IMR-90 (cell line): ENCODE measurements around the gene GIPC3. TPM values are rescaled to one million over a fixed set of nuclear protein-coding genes. Genes with fewer than 3 reads are reported as not detected.

Source experiments
- ATAC-seq: fragments of 200-7000 bp; cut with Tn5 transposase; 2 replicates; pipeline ENCODE4 v1.9.1; 2020; ENCODE audit warnings: low read depth, mild to moderate bottlenecking, moderate library complexity
- BruUV-seq: library from RNA; stranded (reverse); fragments of 400-500 nt; replicated peaks from 2 replicates; lab custom pipeline; 2021; lab: Mats Ljungman, UMichigan
- CTCF ChIA-PET: fragments of 300-600 bp; formaldehyde crosslinking; extraction: SDS; loops from one replicate; lab custom pipeline; 2021; ENCODE audit warnings: antibody characterized with exemption; lab: Yijun Ruan, JAX
- POLR2A ChIA-PET: fragments of 300-600 bp; sonication (Branson Sonifier 250); formaldehyde crosslinking; loops from one replicate; lab custom pipeline; 2022; ENCODE audit warnings: antibody characterized with exemption; ENCODE audit not compliant: unreplicated experiment; lab: Charles Lee
- DNase-seq: peaks from one replicate; pipeline ENCODE4 v3.0.0; 2013
- H2AFZ ChIP-seq: replicated peaks from 2 replicates; pipeline ENCODE3; 2013; ENCODE audit warnings: low read length, mild to moderate bottlenecking; ENCODE audit not compliant: poor library complexity
- H2AK5ac ChIP-seq: 2 replicates; pipeline ENCODE4 v1.6.1; 2013; ENCODE audit warnings: low read depth, low read length, inconsistent platforms
- H2AK9ac ChIP-seq: replicated peaks from 2 replicates; pipeline ENCODE3; 2013; ENCODE audit warnings: mild to moderate bottlenecking, low read depth, low read length, moderate library complexity; ENCODE audit not compliant: poor library complexity
- H2BK120ac ChIP-seq: 2 replicates; pipeline ENCODE4 v1.6.1; 2013; ENCODE audit warnings: low read depth, low read length, inconsistent platforms
- H2BK15ac ChIP-seq: 3 replicates; pipeline ENCODE4 v1.6.1; 2013; ENCODE audit warnings: low read depth, low read length, inconsistent platforms
- H2BK20ac ChIP-seq: 2 replicates; pipeline ENCODE4 v1.6.1; 2013; ENCODE audit warnings: low read depth, mild to moderate bottlenecking, inconsistent platforms, low read length, moderate library complexity
- H2BK5ac ChIP-seq: 2 replicates; pipeline ENCODE4 v1.6.1; 2013; ENCODE audit warnings: mild to moderate bottlenecking, low read depth, low read length, inconsistent platforms; ENCODE audit not compliant: poor library complexity, severe bottlenecking
- H3K14ac ChIP-seq: replicated peaks from 2 replicates; pipeline ENCODE4 v1.6.1; 2013; ENCODE audit warnings: low read depth, low read length, inconsistent platforms
- H3K18ac ChIP-seq: 2 replicates; pipeline ENCODE4 v1.6.1; 2013; ENCODE audit warnings: low read depth, low read length, control low read depth
- H3K23ac ChIP-seq: 2 replicates; pipeline ENCODE4 v1.6.1; 2013; ENCODE audit warnings: low read depth, low read length, inconsistent platforms
- H3K27ac ChIP-seq: 2 replicates; pipeline ENCODE4 v1.5.1; 2013; ENCODE audit warnings: mild to moderate bottlenecking, control low read depth, low read length; ENCODE audit not compliant: insufficient read depth
- H3K27me3 ChIP-seq: 2 replicates; pipeline ENCODE4 v1.6.1; 2013; ENCODE audit warnings: low read length; ENCODE audit not compliant: control insufficient read depth, insufficient read depth
- H3K36me3 ChIP-seq: 2 replicates; pipeline ENCODE4 v1.6.1; 2013; ENCODE audit warnings: low read length, mixed read lengths; ENCODE audit not compliant: control insufficient read depth, insufficient read depth
- H3K4ac ChIP-seq: 2 replicates; pipeline ENCODE4 v1.6.1; 2013; ENCODE audit warnings: low read depth, low read length, inconsistent platforms
- H3K4me1 ChIP-seq: 2 replicates; pipeline ENCODE4 v1.6.1; 2013; ENCODE audit warnings: low read length, mixed read lengths; ENCODE audit not compliant: control insufficient read depth, insufficient read depth
- H3K4me2 ChIP-seq: 2 replicates; pipeline ENCODE4 v1.6.1; 2013; ENCODE audit warnings: low read depth, mild to moderate bottlenecking, control low read depth, low read length, moderate library complexity
- H3K4me3 ChIP-seq: 2 replicates; pipeline ENCODE4 v1.5.1; 2013; ENCODE audit warnings: low read depth, mild to moderate bottlenecking, control low read depth, low read length, moderate library complexity; ENCODE audit not compliant: insufficient read depth
- H3K56ac ChIP-seq: 2 replicates; pipeline ENCODE4 v1.6.1; 2013; ENCODE audit warnings: low read length, inconsistent platforms; ENCODE audit not compliant: insufficient read depth; ENCODE audit errors: extremely low read depth
- H3K79me1 ChIP-seq, 2 experiments: 2 replicates each; pipeline ENCODE4 v1.6.1; 2013; ENCODE audit warnings: low read length in 2 of 2, inconsistent platforms in 1 of 2, low read depth in 1 of 2
- H3K9ac ChIP-seq: 2 replicates; pipeline ENCODE4 v1.6.1; 2013; ENCODE audit warnings: low read depth, low read length, control low read depth
- H3K9me1 ChIP-seq: 2 replicates; pipeline ENCODE4 v1.6.1; 2013; ENCODE audit warnings: low read length, inconsistent platforms; ENCODE audit not compliant: insufficient read depth
- H3K9me3 ChIP-seq: 2 replicates; pipeline ENCODE4 v1.6.1; 2013; ENCODE audit warnings: low read length; ENCODE audit not compliant: control insufficient read depth, insufficient read depth
- H4K20me1 ChIP-seq: 2 replicates; pipeline ENCODE4 v1.6.1; 2013; ENCODE audit warnings: low read length, inconsistent platforms; ENCODE audit not compliant: insufficient read depth
- H4K5ac ChIP-seq: 2 replicates; pipeline ENCODE4 v1.6.1; 2013; ENCODE audit warnings: mild to moderate bottlenecking, low read depth, low read length, control low read depth
- H4K8ac ChIP-seq, 2 experiments: 2 replicates each; pipeline ENCODE4 v1.6.1; 2013; ENCODE audit warnings: low read depth in 2 of 2, low read length in 2 of 2, control low read depth in 1 of 2, inconsistent platforms in 1 of 2
- H4K91ac ChIP-seq: 2 replicates; pipeline ENCODE4 v1.6.1; 2013; ENCODE audit warnings: low read depth, low read length, inconsistent platforms; ENCODE audit not compliant: insufficient read depth
- BHLHE40 ChIP-seq: fragments of 150-350 bp; IDR thresholded peaks from 2 replicates; pipeline ENCODE4 v1.6.1; 2016; ENCODE audit warnings: mild to moderate bottlenecking, low read depth, low read length
- CEBPB ChIP-seq: IDR thresholded peaks from 2 replicates; pipeline ENCODE4 v1.6.1; 2012; ENCODE audit warnings: low read depth, low read length, improper control_type of control experiment
- CHD1 ChIP-seq: IDR thresholded peaks from 2 replicates; pipeline ENCODE4 v1.6.1; 2012; ENCODE audit warnings: low read depth, low read length, improper control_type of control experiment
- CTCF ChIP-seq: conservative IDR thresholded peaks from 2 replicates; pipeline ENCODE4 v1.5.1; 2012; ENCODE audit warnings: mild to moderate bottlenecking, low read depth, low read length, improper control_type of control experiment
- ELK1 ChIP-seq: fragments of 150-350 bp; IDR thresholded peaks from 2 replicates; pipeline ENCODE4 v1.6.1; 2016; ENCODE audit warnings: low read depth, mild to moderate bottlenecking, low read length, moderate library complexity, borderline replicate concordance
- FOS ChIP-seq: fragments of 150-350 bp; IDR thresholded peaks from 2 replicates; pipeline ENCODE4 v1.6.1; 2016; ENCODE audit warnings: low read depth, low read length
- MAFK ChIP-seq: IDR thresholded peaks from 2 replicates; pipeline ENCODE4 v1.6.1; 2012; ENCODE audit warnings: low read depth, low read length, improper control_type of control experiment
- MAZ ChIP-seq: IDR thresholded peaks from 2 replicates; pipeline ENCODE4 v1.6.1; 2012; ENCODE audit warnings: low read depth, mild to moderate bottlenecking, low read length, improper control_type of control experiment, moderate library complexity, borderline replicate concordance
- MXI1 ChIP-seq: IDR thresholded peaks from 2 replicates; pipeline ENCODE4 v1.6.1; 2012; ENCODE audit warnings: low read depth, mild to moderate bottlenecking, low read length, moderate library complexity, borderline replicate concordance
- NFE2L2 ChIP-seq: fragments of 150-350 bp; IDR thresholded peaks from 2 replicates; pipeline ENCODE4 v1.6.1; 2016; ENCODE audit warnings: low read depth, mild to moderate bottlenecking, low read length
- POLR2A ChIP-seq: IDR thresholded peaks from 2 replicates; pipeline ENCODE4 v1.6.1; 2012; ENCODE audit warnings: mild to moderate bottlenecking, low read depth, low read length
- RAD21 ChIP-seq: IDR thresholded peaks from 2 replicates; pipeline ENCODE4 v1.6.1; 2012; ENCODE audit warnings: low read length, improper control_type of control experiment
- RFX5 ChIP-seq: IDR thresholded peaks from 2 replicates; pipeline ENCODE4 v1.8.0; 2012; ENCODE audit warnings: low read depth, mild to moderate bottlenecking, low read length, moderate library complexity
- SMC3 ChIP-seq: fragments of 150-350 bp; IDR thresholded peaks from 2 replicates; pipeline ENCODE4 v1.6.1; 2016; ENCODE audit warnings: low read depth, mild to moderate bottlenecking, antibody characterized with exemption, low read length, moderate library complexity
- USF2 ChIP-seq: fragments of 150-350 bp; IDR thresholded peaks from 2 replicates; pipeline ENCODE4 v1.6.1; 2017; ENCODE audit warnings: mild to moderate bottlenecking, antibody characterized with exemption, low read length, low read depth
- WGBS, 2 experiments: methylation state at CpG; one replicate each; pipeline versions ENCODE4 v1.1.5 to v1.1.7; 2013; ENCODE audit warnings: missing lambda C conversion rate in 2 of 2; ENCODE audit not compliant: insufficient read length in 1 of 2; ENCODE audit errors: extremely low coverage in 2 of 2; 5-methylcytosine and 5-hydroxymethylcytosine counted together
- dilution Hi-C: fragments of 300-500 bp; cut with HindIII; formaldehyde crosslinking; loops from one replicate; pipeline ENCODE4 v1.14.3; 2018; ENCODE audit warnings: low sequenced_read_pairs; ENCODE audit not compliant: unreplicated experiment
- in situ Hi-C: fragments of 300-500 bp; cut with MboI; formaldehyde crosslinking; loops from 3 replicates; pipeline ENCODE4 v1.14.3; 2019; ENCODE audit warnings: low sequenced_read_pairs, inconsistent platforms, mixed read lengths
- intact Hi-C: fragments of 100-400 bp; cut with micrococcal nuclease; formaldehyde crosslinking; loops from 2 replicates; pipeline ENCODE4 v1.10.0; 2022
- polyA plus RNA-seq, 3 experiments: library from polyadenylated mRNA; depleted of rRNA; stranded (reverse); fragments of >200 nt; gene quantifications; 2 replicates each; pipeline ENCODE4 v1.2.3, GENCODE V29; 2012; ENCODE audit warnings: low replicate concordance in 1 of 3
- total RNA-seq: library from RNA; depleted of rRNA; stranded (reverse); fragments of >200 nt; gene quantifications from 2 replicates; pipeline ENCODE4 v1.2.3, GENCODE V29; 2012

The GIPC3 gene
- total and polyA plus RNA-seq, 2 of the 4 experiments (the other 2 are of a cell fraction) = under 0.01 to 0.36 TPM

GRCh38 chr19:3615524-3616135 is 30.4 kb downstream of the GIPC3 start:
- Histone ChIP-seq H3K9me1 (no peaks in the 10 kb centered on the region), H3K9ac (no peak overlapping the region), H4K5ac (no peak overlapping the region), H3K36me3 (peaks cover 35% of the 10 kb centered on the region), H3K27me3 (no peaks in the 10 kb centered on the region), H2BK15ac (no peak overlapping the region), H4K20me1 (peaks cover 7% of the 10 kb centered on the region; the same call in 1 of the 2 replicates), H2BK120ac (no peak overlapping the region), H2BK20ac (no peak overlapping the region), H2AK5ac (no peak overlapping the region), H4K91ac (no peak overlapping the region), H3K4me1 (peaks cover 3% of the 10 kb centered on the region; the same call in 1 of the 2 replicates), H2AFZ (peak overlapping the region; percentile 23), H3K18ac (no peak overlapping the region), H3K14ac (no peak overlapping the region), H3K4ac (no peak overlapping the region), H2AK9ac (no peak overlapping the region), H3K9me3 (no peaks in the 10 kb centered on the region), H2BK5ac (no peak overlapping the region), H3K56ac (no peak overlapping the region), H3K23ac (no peak overlapping the region), H3K4me2 (no peak overlapping the region), H3K27ac (no peak overlapping the region), H3K4me3 (no peak overlapping the region), H4K8ac (no peak overlapping the region), H3K79me1 (peaks cover 0 to 10% of the 10 kb centered on the region in 2 experiments; a peak in 1 of 4 replicates)
- no peak for ATAC-seq
- POLR2A ChIA-PET = no interaction called here
- TF ChIP-seq RAD21 (no peak), CTCF (no peak), USF2 (no peak), NFE2L2 (no peak), POLR2A (no peak), MXI1 (no peak), BHLHE40 (no peak), ELK1 (no peak), FOS (no peak), CHD1 (no peak), MAFK (no peak), MAZ (no peak), RFX5 (no peak), CEBPB (no peak), SMC3 (no peak)
- no peak for DNase-seq
- BruUV-seq = no TSS peak
- WGBS, 2 experiments = 96% methylated on average over 9 of the region's 26 CpGs; no CpG with 5 or more reads in 1 of the 2 experiments
- in situ Hi-C loops = loop anchor here (25.0 kb wide), 1 partner anchor 303 kb away; no protein-coding TSS in a partner anchor
- dilution Hi-C loops = no loop called here
- intact Hi-C loops = loop anchor here (10.0 kb wide), 1 partner anchor 291 kb away; no protein-coding TSS in a partner anchor
- CTCF ChIA-PET = no interaction called here
